ENCODE results near the gene VAPA.

VAPA gene

DNA sequence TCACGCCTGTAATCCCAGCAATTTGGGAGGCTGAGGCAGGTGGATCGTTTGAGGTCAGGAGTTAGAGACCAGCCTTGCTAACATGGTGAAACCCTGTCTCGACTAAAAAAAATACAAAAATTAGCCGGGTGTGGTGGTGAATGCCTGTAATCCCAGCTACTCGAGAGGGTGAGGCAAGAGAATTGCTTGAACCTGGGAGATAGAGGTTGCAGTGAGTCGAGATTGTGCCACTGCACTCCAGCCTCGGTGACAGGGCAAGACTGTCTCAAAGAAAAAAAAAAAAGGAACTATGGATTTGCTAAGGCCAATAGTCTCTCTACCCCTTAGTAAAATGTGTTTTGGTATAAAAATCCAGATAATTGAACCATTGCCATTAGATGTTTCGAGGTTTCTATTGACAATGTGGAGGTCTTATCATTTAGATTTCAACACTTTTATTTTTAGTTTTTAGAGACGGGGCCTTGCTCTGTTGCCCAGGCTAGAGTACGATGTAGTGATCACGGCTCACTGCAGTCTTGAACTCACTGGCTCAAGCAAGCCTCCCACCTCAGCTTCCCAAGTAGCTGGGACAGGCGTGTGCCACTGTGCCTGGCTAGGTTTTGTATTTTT is 29.2 kb upstream of the VAPA start:
- Histone ChIP-seq H3K27ac (no peak overlapping the region), H3K4me1 (ENCODE audit: low read depth, poor library complexity, severe bottlenecking) (no peaks in the 10 kb centered on the region), H3K4me2 (no peak overlapping the region), H4K20me1 (ENCODE audit: insufficient read depth) (no peaks in the 10 kb centered on the region), H3K36me3 (ENCODE audit: insufficient read depth) (no peaks in the 10 kb centered on the region), H3K27me3 (ENCODE audit: insufficient read depth, low read depth) (no peaks in the 10 kb centered on the region), H3K79me2 (ENCODE audit: insufficient read depth, low read depth) (no peaks in the 10 kb centered on the region), H3K4me3 (IDR thresholded peaks at IDR 0.05; ENCODE audit: insufficient read depth, low read depth, low read length) (no peak overlapping the region), H2AFZ (ENCODE audit: low read depth) (no peak overlapping the region), H3K9ac (no peak overlapping the region)
- TF ChIP-seq, protein P1, sequence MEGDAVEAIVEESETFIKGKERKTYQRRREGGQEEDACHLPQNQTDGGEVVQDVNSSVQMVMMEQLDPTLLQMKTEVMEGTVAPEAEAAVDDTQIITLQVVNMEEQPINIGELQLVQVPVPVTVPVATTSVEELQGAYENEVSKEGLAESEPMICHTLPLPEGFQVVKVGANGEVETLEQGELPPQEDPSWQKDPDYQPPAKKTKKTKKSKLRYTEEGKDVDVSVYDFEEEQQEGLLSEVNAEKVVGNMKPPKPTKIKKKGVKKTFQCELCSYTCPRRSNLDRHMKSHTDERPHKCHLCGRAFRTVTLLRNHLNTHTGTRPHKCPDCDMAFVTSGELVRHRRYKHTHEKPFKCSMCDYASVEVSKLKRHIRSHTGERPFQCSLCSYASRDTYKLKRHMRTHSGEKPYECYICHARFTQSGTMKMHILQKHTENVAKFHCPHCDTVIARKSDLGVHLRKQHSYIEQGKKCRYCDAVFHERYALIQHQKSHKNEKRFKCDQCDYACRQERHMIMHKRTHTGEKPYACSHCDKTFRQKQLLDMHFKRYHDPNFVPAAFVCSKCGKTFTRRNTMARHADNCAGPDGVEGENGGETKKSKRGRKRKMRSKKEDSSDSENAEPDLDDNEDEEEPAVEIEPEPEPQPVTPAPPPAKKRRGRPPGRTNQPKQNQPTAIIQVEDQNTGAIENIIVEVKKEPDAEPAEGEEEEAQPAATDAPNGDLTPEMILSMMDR (conservative IDR thresholded peaks at IDR 0.05; ENCODE audit: low read depth, low read length), result no peak

DNA sequence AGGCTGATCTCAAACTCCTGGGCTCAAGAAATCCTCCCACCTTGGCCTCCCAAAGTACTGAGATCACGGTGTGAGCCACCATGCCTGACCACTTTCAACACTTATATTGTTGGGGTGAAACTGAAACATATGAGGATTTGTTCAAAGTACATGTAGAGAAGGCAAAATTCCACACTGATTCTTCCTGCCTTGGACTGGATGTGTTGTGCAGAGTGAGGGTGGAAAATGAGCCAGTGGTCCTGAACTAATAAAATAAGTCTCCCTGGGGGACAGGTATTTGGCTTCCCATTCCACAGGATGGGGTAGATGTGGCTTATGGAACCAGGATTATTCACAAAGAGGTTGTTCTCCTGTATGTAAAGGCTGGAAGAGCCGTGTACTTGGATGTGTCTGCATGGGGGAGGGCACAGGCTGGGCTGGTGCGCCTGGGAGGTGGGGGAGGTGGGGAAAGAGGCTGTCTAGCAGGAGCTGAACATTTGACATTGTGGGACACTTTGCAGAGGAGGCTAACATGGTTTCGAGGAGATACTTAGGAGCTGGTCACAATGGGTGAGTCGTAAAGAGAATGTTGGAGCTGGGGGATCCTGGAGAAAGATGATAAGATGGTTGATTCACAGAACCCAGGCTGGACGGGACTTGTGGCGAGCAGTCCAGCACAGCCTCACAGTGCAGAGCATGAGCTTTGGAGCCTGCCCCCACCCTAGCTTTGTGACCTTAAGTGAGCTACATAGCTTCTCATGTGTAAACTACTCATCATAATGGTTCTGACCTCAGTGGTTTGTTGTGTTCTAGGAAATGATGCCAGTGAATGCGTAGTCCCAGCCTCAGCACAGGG is 28.4 kb upstream of the VAPA start, which contains the start of gene TXNDC2:
TXNDC2 (plus strand) TSS at position 804 of the 835 bp plus-strand sequence. CDS start 708 bp downstream, outside the sequence.
- Histone ChIP-seq H3K27ac (no peak within 1 kb of the TSS), H3K27me3 (ENCODE audit: insufficient read depth, low read depth) (no peaks in the 10 kb centered on the region), H3K36me3 (ENCODE audit: insufficient read depth) (no peaks in the 10 kb centered on the region), H3K79me2 (ENCODE audit: insufficient read depth, low read depth) (no peaks in the 10 kb centered on the region), H3K4me1 (ENCODE audit: low read depth, poor library complexity, severe bottlenecking) (no peaks in the 10 kb centered on the region), H4K20me1 (ENCODE audit: insufficient read depth) (no peaks in the 10 kb centered on the region), H2AFZ (ENCODE audit: low read depth) (no peak within 1 kb of the TSS), H3K4me3 (IDR thresholded peaks at IDR 0.05; ENCODE audit: insufficient read depth, low read depth, low read length) (no peak within 1 kb of the TSS), H3K9ac (no peak within 1 kb of the TSS), H3K4me2 (no peak within 1 kb of the TSS)
- TF ChIP-seq, protein P1 (conservative IDR thresholded peaks at IDR 0.05; ENCODE audit: low read depth, low read length), result no peak

DNA sequence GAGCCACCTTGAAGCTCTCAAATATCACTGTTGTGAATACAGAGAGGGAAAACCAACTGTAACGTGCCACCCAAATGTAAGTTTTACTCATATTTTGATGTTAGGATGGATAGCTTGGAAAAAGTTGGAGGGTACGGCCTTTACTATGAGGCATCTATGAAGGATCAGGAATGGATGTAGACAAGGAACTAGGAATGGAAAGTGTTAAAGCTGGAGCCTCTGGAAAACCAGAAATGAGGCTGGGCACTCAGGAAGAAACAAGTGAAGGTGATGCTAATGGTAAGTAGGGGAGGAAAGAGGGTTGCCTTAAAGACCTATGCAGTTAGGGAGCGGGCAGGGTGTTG is 27.8 kb upstream of the VAPA start:
- no peak overlapping the region for H2AFZ ChIP-seq (ENCODE audit: low read depth)
- no peaks in the 10 kb centered on the region for H3K79me2 ChIP-seq (ENCODE audit: insufficient read depth, low read depth)
- TF ChIP-seq, protein P1 (conservative IDR thresholded peaks at IDR 0.05; ENCODE audit: low read depth, low read length), result no peak
- no peak overlapping the region for H3K4me3 ChIP-seq (IDR thresholded peaks at IDR 0.05; ENCODE audit: insufficient read depth, low read depth, low read length)
- H3K27ac ChIP-seq, result no peak overlapping the region
- no peaks in the 10 kb centered on the region for H4K20me1 ChIP-seq (ENCODE audit: insufficient read depth)
- no peaks in the 10 kb centered on the region for H3K36me3 ChIP-seq (ENCODE audit: insufficient read depth)
- no peaks in the 10 kb centered on the region for H3K27me3 ChIP-seq (ENCODE audit: insufficient read depth, low read depth)
- H3K4me2 ChIP-seq, result no peak overlapping the region
- H3K4me1 ChIP-seq (ENCODE audit: low read depth, poor library complexity, severe bottlenecking), result no peaks in the 10 kb centered on the region
- no peak overlapping the region for H3K9ac ChIP-seq

DNA sequence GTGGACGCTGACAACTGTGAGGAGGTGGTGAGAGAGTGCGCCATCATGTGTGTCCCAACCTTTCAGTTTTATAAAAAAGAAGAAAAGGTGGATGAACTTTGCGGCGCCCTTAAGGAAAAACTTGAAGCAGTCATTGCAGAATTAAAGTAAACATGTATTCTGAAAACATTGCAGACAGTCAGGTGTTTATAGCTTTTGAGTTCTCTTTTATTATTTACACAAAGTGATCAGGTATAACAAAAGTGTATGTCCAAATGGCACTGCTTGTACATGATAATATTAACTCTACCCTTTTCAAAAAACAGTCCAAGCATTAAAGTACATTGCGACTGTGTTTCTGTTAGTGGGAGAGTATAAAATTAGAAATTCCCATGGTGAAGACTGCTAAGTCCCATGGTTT is 25.8 kb upstream of the VAPA start:
- TF ChIP-seq, protein P1 (conservative IDR thresholded peaks at IDR 0.05; ENCODE audit: low read depth, low read length), result no peak
- Histone ChIP-seq H3K36me3 (ENCODE audit: insufficient read depth) (no peaks in the 10 kb centered on the region), H3K9ac (no peak overlapping the region), H3K27me3 (ENCODE audit: insufficient read depth, low read depth) (no peaks in the 10 kb centered on the region), H3K27ac (no peak overlapping the region), H3K4me3 (IDR thresholded peaks at IDR 0.05; ENCODE audit: insufficient read depth, low read depth, low read length) (no peak overlapping the region), H2AFZ (ENCODE audit: low read depth) (no peak overlapping the region), H3K79me2 (ENCODE audit: insufficient read depth, low read depth) (no peaks in the 10 kb centered on the region), H4K20me1 (ENCODE audit: insufficient read depth) (no peaks in the 10 kb centered on the region), H3K4me1 (ENCODE audit: low read depth, poor library complexity, severe bottlenecking) (no peaks in the 10 kb centered on the region), H3K4me2 (no peak overlapping the region)

All from KMS-11 (cell line).